SHP77 (cell line): ENCODE results near the gene CTNNA1.

ENCODE experiments used
- DNase-seq, 2 experiments: peaks; one replicate each; lab custom pipeline; 2025; lab: John Stamatoyannopoulos, UW

CTNNA1 gene

GRCh38 chr5:138967791-138968448, 214.7 kb downstream of the CTNNA1 start:
- peak; percentile 70 to 88 for DNase-seq

- DNase-seq = no peak
Measured at GRCh38 chr5:138968601-138969000, 215.4 kb downstream of the CTNNA1 start.

- DNase-seq = peak in 1 of 2 experiments; percentile 32
Measured at GRCh38 chr5:138969323-138970002, 216.2 kb downstream of the CTNNA1 start.

GRCh38 chr5:138972230-138972629, 219.0 kb downstream of the CTNNA1 start:
- no peak for DNase-seq

- DNase-seq = peak; percentile 65 to 83
Measured at GRCh38 chr5:138972836-138973235, 219.6 kb downstream of the CTNNA1 start.

GRCh38 chr5:138974227-138975063, 221.2 kb downstream of the CTNNA1 start:
- DNase-seq = peak; percentile 65 to 76

- DNase-seq = peak; percentile 91
Measured at GRCh38 chr5:138975098-138975847, 222.0 kb downstream of the CTNNA1 start.

GRCh38 chr5:138978080-138978479, 224.9 kb downstream of the CTNNA1 start:
- no peak for DNase-seq

GRCh38 chr5:138978581-138978980, 225.4 kb downstream of the CTNNA1 start:
- DNase-seq = no peak

GRCh38 chr5:138979684-138980280, 226.6 kb downstream of the CTNNA1 start:
- DNase-seq = no peak

GRCh38 chr5:138980441-138980840, 227.2 kb downstream of the CTNNA1 start:
- DNase-seq = no peak

- no peak for DNase-seq
Measured at GRCh38 chr5:138981131-138981530, 227.9 kb downstream of the CTNNA1 start.

GRCh38 chr5:138981586-138981985, 228.4 kb downstream of the CTNNA1 start:
- no peak for DNase-seq

- no peak for DNase-seq
Measured at GRCh38 chr5:138983984-138984383, 230.8 kb downstream of the CTNNA1 start.
